ENCODE data around the gene MAN2A2.

MAN2A2 gene

DNA sequence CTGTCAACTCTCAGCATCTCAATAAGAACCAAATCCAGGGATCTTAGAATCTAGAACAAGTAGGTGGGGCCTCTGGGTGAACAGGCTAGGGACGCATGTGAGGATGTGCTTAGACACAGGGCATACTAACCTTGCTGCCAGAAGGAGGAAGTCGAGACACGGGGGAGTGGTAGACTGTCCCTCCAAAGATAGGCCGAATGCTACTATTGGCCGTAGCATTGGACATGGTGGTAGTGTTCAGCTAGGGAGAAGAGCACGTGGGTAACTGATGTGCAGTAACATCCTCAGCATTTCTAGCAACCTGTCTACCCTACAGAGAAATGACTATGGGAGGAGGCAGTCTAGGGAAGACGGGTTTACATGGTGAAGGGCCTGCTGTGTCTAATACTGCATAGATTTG is 67.2 kb downstream of the MAN2A2 start:
- no peak for DNase-seq

GRCh38 chr15:90972133-90972532 is 69.0 kb downstream of the MAN2A2 start:
- no peak for DNase-seq

Data from stimulated activated CD4-positive, alpha-beta T cell treated with anti-CD3 and anti-CD28 coated beads, Interleukin-4, amount 100 ng/mL, for 4 hours (primary cell).